Activated effector memory CD4-positive, alpha-beta T cell treated with anti-CD3 and anti-CD28 coated beads, Interleukin-2, amount 50 U/mL, for 16 hours (primary cell): ENCODE measurements around the gene SPRED2.

Experiments used
- DNase-seq: peaks from one replicate; pipeline ENCODE4 v3.0.0-alpha.2; 2020

Gene SPRED2

DNA sequence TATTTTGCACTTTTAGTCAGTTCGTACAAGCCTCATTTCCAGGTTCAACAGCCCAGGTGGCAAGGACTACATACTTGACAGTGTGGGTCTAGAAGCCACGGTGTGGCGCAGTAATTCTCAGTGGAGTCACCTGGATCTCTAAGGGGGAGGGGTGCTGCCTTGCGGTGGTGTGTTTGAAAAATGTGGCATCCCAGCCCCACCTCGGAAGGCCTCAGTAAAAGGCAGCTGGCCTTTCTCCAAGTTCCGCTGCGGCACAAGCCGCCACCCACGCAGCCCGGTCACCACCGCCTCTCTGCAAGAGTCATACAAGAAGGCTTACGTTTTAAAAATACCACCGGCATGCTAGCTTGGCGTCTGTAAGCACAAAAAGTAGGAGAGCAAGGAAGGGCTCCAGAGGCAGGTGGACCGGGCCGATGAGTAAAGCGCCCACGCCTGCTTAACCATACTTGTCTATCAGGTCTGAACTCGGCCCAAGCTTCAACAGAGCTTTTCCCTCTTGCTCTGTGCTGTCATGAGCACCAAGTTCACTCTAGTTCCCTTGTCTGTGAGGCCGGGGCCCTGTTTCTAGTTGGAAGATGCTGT is 49.5 kb downstream of the SPRED2 start:
- DNase-seq, result peak; percentile 91

DNA sequence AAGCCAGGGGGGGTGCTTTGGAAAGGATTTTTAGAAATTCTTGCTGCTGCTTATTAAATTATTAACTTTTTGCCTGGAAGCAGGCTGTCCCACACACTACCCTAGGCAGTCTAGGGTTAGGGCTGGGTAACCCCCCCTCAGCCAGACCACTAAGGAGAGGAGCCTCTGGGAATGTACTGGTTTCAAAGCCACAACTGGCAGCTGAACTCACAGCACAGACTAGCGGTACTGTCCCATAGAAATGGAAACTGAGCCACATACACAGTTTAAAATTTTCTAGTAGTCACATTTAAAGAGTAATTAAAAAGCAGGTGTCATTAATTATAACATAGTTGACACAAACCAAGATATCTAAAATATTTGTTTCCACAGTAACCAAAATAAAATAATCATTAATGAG is 50.1 kb downstream of the SPRED2 start:
- DNase-seq, result no peak

DNA sequence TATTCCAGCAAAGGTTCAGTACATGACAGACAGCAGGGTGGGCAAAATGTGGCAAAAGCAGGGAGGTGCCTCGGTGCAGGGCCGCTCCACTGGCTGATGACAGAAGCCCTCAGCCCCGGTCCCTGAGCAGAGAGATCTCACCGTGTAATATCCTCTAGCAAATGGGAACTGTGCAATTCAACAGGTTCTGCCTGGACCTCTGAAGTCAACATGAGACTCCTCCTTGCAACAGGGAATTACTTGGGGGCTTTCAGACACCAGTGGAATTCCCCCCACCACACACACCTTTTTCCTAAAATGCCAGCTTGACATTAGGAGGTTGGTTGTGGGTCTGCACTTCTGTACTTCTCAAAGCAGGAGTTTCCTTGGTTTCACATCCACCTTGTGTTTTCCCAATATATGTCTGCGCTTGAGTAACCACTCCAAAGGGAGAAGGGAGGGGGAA is 50.8 kb downstream of the SPRED2 start:
- no peak for DNase-seq

DNA sequence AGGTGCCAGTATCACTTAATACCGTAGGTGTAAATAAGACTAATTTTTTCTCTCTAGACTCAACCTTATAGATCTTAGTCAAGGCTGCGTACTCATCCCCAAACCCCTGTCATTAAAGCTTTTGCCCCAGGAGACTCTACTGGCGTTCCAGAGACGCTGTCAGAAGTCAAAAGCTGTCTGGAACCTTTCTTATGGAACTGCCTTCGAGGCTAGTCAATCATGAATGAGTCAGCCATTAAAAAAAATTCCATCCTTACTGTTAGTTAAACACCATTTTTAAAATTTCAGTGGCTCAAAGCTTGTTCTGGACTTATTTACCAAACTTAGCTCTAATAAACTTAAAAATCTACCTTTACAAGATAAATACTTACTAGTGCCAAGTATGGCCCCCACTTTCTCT is 52.1 kb downstream of the SPRED2 start:
- DNase-seq, result no peak

DNA sequence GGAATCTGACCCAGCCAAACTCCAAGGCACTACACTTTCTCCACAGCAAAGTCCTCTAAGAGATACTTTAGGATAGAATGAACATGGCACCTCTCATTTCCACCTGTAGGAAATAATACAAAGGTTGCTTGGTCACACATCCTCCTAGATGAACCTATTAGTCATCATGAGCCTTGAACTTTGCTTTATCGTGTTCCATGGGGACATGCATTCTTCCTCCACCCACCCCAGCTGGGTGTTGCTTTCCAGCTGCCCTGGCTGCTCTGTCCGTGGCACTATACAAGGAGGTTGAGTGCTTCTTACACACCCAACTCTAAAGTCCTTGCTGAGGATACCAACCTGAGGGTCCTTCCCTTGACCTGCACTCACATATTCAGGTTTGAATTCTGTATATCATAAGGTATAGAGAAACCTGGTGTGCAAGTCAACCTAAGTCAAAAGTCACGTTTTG is 52.7 kb downstream of the SPRED2 start:
- no peak for DNase-seq

DNA sequence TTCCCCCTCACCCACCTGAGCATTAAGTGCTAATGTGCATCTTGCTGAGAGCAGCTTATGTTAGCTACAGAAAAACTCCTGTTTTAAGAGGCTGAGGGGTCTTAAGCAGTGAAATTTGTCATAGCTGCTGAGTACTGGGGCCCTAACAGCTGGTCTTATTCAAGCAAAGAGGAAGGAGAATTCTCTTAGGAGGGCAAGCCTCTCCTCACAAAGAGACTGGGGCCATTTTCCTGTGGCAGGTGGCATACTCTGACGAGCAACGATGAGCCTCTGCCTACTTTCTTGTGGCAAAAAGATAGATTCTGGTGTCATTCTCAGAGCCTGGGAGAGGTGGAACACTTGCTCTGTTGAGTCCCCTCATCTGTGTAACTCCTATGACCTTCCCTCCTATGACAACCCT is 53.2 kb downstream of the SPRED2 start:
- DNase-seq, result no peak

DNA sequence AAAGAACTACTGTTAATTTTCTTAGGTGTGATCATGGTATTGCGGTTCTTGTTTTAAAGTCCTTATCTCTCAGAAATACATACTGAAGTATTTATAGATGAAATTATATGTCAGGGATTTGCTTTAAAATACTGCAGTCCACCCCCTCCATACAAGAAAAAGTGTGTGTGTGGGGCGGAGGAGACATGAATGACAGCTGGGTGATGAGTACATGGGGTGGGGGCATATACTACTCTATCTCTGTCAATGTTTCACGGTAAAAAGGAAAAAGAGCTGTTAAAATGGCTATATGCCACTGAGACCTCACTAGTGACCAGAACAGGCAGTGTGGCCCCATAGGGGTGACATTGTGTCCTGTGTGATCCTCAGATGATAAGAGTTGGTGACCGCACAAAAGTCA is 54.1 kb downstream of the SPRED2 start:
- DNase-seq, result no peak

DNA sequence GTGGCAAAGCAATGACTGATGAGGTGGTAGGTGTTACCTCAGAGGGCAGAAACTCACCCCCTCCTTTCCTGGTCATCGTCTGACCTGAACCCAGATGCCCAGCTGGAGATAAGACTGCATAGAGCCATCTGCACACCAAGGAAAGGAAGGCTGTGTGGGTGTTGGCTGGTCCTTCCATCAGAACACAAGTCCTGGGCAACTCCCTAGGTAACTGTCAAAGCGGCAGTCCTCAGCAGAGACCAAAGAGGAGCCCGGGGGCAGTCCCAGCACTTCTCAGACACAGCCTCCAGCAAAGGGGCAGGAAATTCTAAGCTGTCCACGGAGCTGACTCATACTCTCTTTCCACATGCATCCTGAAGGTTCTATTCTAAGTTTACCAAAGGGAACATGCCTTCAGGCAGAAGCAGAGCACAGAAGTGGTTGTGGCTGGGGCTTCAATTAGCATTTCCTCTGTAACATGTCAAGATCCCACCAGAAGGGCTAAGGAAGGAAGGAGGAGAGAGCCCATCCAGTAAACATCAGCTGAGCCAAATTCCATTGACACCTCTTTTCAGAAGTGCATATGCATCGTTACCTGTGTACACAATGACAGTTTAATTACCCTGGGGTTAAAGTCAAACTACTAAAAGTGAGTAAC is 54.7 kb downstream of the SPRED2 start:
- no peak for DNase-seq

DNA sequence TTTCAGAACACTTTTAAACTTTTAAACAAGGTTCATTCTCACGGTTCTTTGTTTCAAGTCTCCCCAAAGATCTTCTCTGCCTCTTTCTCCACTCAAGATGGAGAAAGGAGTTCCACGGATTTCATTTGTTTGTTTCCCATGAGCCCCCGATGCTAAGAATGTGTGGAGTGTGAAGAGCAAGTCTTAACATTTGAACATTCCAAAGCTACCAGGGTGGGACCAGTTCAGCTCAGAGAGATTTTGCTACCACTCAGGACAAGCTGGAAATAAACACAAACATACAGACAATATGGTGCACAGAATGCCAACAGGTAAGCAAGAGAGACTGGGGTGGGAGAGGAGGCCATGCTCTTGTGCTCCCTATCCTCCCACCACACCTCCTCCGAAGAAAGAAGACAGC is 56.7 kb downstream of the SPRED2 start:
- no peak for DNase-seq

DNA sequence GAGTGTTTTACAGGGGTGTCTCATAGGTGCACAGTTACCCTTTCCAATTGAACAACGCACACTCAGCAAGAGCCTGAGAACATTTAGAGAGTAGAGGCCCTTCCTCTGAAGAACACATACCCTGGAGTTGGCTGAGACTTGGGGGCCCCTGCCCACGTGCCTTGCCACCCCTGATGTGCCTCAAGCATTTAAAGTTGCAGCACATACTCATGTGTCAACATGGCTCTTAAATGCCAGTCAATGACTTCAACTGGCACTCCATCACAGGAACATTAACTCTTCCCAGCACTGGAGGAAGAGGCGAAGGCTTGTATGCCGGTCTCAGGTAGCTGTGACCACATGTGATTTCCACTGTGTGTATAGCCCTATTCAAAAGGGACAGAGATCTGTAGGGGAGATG is 57.4 kb downstream of the SPRED2 start:
- no peak for DNase-seq

DNA sequence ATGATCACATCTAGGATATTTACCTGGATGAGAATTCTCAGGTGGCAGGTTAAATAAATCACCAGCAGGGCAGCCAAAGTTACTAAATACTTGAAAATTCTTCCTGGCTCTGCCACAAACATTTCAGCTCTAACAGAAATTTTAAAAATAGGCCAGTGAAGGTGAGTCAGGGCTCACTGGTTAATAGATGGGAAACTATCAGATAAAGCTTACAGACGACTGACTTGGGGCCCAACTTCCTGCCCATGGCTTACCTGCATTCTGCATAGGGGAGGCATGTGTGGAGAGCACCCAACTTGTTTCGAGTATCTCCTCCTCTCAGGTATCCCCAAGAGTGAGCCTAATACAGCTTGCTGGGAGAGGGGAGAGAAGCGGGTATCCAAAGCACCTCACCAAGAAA is 57.8 kb downstream of the SPRED2 start:
- no peak for DNase-seq

DNA sequence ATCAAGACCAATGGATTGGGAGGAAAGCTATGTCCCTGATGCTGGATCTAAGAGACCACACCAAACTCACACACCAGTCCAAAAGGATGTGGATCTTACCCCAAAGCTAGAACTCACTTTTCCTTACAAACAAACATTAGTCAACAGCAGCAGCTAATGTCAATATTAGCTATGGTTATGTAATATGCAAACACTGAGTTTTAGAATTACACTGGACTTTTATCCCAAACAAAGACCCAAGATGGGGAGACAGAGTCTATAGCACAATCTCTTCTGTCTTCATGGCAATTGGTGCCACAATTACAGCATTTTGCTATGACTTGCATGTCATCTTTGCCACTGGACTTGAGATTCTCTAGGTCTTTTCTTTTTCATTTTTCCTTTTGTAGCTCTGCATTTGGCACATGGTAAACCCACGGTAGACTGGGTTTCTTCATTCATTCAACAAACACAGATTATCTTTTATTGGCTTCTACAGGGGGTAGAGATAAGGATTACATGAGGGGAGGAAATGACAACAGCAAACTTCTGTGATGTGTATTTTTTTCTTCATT is 59.0 kb downstream of the SPRED2 start:
- DNase-seq, result no peak

DNA sequence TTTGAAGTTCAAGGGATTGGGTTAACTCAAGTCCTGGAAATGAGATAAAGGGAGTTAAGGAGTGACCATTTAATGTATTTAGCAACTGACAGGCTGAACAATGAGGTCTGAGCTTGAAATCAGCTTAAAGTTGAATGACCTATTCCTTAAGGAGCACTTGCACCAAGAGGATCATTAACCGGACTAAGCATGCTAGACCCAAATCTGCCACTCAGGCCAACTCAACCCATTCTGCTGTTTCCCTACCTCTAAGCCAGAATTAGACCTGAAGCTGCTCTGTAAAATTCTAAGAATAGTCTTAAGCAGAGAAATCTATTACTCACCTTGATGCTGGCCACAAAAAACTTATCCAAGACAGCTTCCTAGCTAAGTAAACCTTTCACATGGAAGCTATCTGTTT is 59.8 kb downstream of the SPRED2 start:
- DNase-seq, result no peak

DNA sequence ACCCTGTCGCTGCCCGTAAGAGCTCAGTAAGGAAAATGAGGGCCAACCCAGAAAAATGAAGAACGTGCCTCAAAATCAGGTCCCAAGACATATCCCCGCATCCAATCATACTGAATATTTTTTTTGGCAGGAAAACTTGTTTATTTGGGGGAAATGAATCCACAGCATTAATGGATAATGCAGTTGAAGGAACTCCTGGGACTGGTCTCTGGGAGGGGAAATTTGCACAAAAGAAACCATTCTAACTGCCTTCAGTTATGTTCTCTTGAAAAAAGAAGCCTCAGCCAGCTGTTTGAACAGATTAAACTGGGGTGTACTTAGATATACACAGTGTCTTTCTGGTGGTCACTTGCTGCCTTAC is 61.3 kb downstream of the SPRED2 start:
- no peak for DNase-seq

DNA sequence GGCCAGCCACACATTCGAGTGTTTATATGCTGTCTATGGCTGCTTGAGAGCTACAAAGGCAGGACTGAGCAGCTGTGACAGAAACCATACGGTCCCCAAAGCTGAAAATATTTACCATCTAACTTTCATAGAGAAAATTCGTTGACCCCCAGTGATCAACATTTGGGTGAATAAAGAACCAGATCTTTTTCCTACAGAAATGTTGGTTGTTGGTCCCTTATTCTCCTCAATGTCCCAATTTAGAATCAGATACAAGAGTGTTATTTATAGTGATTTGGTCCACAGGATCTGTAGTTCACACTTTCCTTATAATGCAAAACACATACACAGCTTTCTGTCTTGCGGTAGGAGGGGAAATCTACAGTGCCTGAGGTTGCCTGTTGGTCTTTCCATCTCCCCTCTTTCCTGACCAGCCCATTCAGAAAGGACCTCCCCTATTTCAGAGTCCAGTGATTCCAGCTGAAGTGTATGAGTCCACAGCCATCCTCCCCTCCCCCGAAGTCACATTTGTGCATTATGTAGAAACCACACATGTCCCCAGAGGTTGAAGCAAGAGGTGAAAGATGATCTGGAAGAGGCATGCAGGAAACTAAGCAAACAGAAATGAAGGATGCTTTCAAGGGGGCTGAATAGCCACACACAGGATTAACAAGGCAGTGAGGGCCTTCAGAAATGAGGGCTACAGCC is 61.9 kb downstream of the SPRED2 start:
- no peak for DNase-seq

DNA sequence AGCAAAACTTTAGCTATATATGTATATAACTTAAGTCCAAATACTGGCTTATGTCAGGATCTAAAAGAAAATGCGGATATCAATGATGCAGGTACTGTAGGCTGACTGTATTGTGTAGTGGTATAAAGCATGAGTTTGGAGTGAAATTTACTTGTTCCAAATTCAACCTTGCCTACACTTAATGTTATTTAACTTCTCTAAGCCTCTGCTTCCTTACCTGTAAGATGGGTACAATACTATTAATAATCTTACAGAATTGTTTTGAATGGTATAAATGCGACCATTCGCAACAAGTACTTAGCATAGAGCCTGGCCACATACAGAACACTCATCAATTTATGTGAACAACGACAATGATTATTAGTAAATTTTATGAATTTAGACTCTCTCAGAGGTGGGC is 62.4 kb downstream of the SPRED2 start:
- DNase-seq, result no peak

DNA sequence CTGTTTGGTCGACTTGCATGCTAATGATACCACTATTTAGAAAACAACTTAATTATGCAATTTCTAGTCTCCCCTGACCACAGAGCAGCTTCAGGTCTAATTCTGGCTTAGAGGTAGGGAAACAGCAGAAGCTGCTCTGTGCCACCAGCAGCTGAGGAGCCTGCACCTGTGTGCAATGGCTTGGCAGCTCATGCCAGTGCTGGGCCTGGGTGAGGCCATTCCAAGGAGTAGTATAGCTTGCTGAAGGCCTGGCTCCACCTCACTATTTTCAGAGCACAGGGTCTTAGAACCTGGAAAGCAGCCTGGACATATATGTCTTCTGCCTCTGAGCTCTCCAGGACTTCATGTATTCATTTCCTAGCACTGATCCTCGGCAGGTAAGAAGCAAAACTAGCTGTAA is 62.8 kb downstream of the SPRED2 start:
- DNase-seq, result no peak

DNA sequence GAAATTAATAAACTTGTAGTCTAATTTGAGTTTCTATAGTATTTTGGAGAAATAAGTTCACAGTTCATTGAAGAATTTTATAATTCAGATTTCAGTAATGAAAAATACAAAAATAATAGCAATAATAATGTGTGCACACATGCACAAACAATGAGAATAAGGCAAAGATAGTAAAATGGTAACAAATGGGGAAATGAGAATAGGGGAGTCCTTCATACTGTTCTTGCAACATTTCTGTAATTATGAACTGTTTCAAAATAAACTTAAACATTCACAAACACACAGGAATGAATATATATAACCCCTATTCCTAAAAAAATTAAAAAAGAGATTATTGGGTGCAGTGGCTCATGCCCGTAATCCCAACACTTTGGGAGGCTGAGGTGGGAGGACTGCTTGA is 63.9 kb downstream of the SPRED2 start:
- DNase-seq, result no peak

DNA sequence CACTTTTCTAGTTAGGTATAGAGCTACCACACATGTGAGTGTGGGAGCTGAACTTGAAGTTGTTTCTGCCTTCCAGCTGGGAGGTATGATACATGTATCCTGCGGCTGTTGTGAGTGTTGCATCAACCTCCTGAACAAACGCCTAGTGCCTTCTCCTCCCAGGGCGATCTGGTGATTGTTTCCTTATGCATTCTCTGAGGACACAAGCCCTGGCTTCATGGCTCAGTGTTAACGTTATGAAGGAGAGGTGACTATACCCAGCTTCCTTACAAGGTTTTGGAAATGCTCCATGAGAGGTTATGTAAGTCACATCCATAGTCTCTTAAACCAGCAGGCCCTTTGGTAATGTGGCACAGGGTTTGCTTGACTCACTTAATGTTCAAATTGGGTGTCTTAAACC is 64.9 kb downstream of the SPRED2 start:
- no peak for DNase-seq

DNA sequence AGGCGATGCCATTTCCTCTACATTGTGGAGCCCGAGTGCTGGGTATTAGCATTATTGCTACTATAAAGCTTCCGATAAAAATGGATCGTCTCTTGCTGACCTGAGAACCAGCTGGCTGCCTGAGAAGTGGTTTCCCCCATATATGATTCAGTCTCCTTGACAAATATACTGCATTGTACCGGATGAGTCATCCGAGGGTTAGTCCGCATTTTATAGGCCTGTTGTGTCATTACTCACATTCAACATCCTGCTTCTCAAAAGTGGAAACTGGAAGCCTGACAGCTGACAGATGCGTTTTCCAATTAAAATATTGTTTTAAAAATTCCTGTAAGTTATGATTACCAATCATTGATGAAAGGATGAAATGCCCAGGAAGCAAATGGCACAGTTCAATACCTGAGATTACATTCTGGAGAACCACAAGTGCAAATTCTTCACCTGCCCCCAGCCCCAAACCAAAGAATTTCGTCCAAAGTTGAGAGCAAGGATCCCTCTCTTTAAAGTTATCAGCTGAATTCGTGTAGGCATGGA is 65.7 kb downstream of the SPRED2 start:
- DNase-seq, result peak; percentile 67

DNA sequence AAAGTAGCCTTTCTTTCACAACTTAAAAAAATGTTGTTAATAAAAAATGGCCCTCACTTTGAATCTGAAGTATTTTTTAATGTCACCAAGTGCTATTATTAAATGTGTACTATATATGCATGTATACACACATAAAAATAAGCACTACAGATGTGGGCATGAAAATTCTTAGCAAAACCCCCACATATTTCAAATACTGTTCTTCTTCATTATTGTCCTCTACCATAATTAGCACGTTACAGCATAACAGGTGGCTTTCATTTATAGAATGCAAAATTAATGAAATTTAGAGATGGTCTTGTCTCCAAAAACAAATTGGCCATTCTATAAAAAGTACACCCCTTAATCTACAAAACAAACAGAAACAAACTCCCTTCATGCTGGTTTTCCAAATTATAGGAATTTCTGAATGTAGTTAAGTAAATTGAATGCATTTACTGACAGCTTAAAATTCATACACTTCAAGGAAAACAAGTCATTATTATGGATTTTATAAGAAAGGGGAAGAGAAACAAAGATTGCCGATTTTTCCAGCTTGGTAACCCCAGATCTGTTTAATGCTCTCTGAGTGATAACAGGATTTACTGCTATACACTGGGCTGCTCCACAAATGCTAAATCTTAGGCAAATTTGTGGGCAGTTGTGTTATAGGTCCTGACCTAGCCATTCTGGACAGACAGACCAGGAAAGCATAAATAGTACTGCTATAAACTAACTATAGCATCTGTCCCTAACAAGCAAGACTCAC is 67.2 kb downstream of the SPRED2 start:
- DNase-seq, result no peak

DNA sequence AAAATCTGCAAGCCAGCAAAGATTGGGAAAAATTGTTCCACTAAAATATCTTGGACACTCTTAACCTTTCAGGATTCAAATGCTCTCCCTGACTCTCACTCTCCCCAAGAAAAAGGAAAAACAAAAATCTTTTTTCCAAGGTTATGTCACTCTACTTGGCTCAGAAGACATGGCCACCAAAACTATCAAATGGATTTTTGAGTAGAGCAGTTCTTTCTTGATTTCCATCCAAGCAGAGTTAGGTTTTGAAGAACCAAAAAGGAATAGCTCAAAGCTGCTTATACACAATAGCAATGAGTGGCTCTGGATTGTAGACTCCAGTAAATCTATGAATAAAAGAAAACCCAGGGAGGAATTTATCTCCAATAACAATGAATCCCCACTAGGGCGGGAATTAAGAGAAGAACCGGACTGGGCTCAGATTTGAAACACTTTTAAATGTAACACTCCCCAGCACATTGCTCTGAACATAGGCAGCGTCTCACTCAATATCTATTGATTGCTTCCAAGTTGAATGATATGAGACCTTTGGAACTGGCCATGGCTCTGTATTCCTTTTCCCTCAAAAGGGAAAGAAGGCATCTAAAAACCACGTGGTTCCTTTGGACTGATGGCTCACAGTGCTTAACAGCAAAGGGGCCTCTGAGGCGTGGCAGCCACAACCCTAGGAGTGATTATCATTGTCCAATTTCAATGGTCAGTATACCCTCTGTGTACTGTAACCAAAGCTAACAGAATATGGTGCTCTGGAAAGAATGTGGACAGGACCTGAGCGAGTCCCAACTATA is 68.3 kb downstream of the SPRED2 start:
- DNase-seq, result no peak

DNA sequence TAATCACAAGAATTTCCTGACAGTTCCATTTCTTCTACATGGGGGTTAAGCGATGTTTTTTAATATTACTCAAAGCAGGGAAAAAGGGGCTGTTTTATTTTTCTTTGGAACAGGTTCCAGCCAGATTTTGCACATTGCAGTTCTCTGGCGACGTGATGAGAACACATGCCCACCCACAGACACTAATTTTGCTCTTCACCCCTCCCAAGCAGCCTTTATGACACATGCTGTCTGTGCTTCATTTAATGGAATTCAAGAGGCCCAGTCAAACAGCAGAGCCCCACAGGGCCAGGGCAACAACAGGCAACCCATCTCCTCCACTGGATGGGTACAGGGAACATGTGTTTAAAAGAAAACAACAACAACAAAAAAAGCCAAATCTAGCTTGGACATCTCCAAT is 70.8 kb downstream of the SPRED2 start:
- no peak for DNase-seq
